K562 (cell line): ENCODE data around the gene MLLT6. TPM values are rescaled to one million over a fixed set of nuclear protein-coding genes. Genes with fewer than 3 reads are reported as not detected.
A peak's percentile ranks its signal among the peaks of the same experiment; 100 is the strongest.

Experiments
- ATAC-seq: fragments of 200-7000 bp; cut with Tn5 transposase; 3 replicates; pipeline ENCODE4 v1.9.1; 2020; ENCODE audit warnings: moderate library complexity
- BruUV-seq: library from RNA; stranded (reverse); fragments of 400-500 nt; replicated peaks from 2 replicates; lab custom pipeline; 2021; lab: Mats Ljungman, UMichigan
- CTCF ChIA-PET: fragments of 300-600 bp; formaldehyde crosslinking; extraction: SDS; loops from one replicate; lab custom pipeline; 2021; ENCODE audit warnings: low intra/inter-chr PET ratio; lab: Yijun Ruan, JAX
- POLR2A ChIA-PET: fragments of 300-600, 350-650 bp; sonication (Branson Sonifier 250); formaldehyde crosslinking; extraction: SDS; loops from one replicate; lab custom pipeline; 2021; ENCODE audit warnings: antibody characterized with exemption, inconsistent platforms; lab: Yijun Ruan, JAX
- DNase-seq, 4 experiments: peaks; one replicate each; pipeline versions ENCODE4 v3.0.0 to v3.0.0-alpha.2; 2011 to 2018; ENCODE audit warnings: low spot score in 3 of 4, mixed read lengths in 3 of 4; ENCODE audit errors: extremely low read depth in 1 of 4
- FAIRE-seq: peaks from 2 replicates; lab custom pipeline; 2011; peaks lifted over from hg19 to GRCh38; lab: Jason Lieb, UNC
- H2AFZ ChIP-seq: 2 replicates; pipeline ENCODE4 v1.6.0; 2011; ENCODE audit warnings: low read depth, low read length, control low read depth, inconsistent platforms
- H3K27ac ChIP-seq: fragments of 200-600 bp; 3 replicates; pipeline ENCODE4 v1.8.0; 2011; ENCODE audit warnings: low read depth, mild to moderate bottlenecking, control low read depth, inconsistent platforms, low read length, moderate library complexity, mixed read lengths; ENCODE audit errors: extremely low read depth
- H3K27me3 ChIP-seq, 2 experiments: fragments of 300-600 bp in 1 of 2; 2 replicates in 1 of 2; 3 replicates in 1 of 2; pipeline versions ENCODE4 v1.6.0 to v1.8.0; 2011; ENCODE audit warnings: inconsistent platforms in 2 of 2, low read length in 2 of 2, mild to moderate bottlenecking in 1 of 2, mixed read lengths in 1 of 2, moderate library complexity in 1 of 2; ENCODE audit not compliant: control insufficient read depth in 2 of 2, insufficient read depth in 2 of 2
- H3K36me3 ChIP-seq: fragments of 300-600 bp; 3 replicates; pipeline ENCODE4 v1.8.0; 2011; ENCODE audit warnings: mild to moderate bottlenecking, low read length, inconsistent platforms; ENCODE audit not compliant: control insufficient read depth, insufficient read depth
- H3K4me1 ChIP-seq, 2 experiments: fragments of 200-600 bp in 1 of 2; replicated peaks in 1 of 2; 2 replicates in 1 of 2; 3 replicates in 1 of 2; pipeline versions ENCODE4 v1.5.1 to v1.8.0; 2011; ENCODE audit warnings: inconsistent platforms in 2 of 2, low read length in 2 of 2, mild to moderate bottlenecking in 1 of 2, mixed read lengths in 1 of 2, moderate library complexity in 1 of 2; ENCODE audit not compliant: control insufficient read depth in 2 of 2, insufficient read depth in 2 of 2
- H3K4me2 ChIP-seq: 2 replicates; pipeline ENCODE4 v1.6.1; 2011; ENCODE audit warnings: low read length, control low read depth, inconsistent platforms, mixed read lengths; ENCODE audit not compliant: insufficient read depth
- H3K4me3 ChIP-seq: fragments of 200-600 bp; sonication (generic), shearing (Covaris generic); 2 replicates; pipeline ENCODE4 v1.5.1; 2016; ENCODE audit warnings: control low read depth, inconsistent platforms
- H3K79me2 ChIP-seq: fragments of 200-600 bp; 3 replicates; pipeline ENCODE4 v1.8.0; 2011; ENCODE audit warnings: low read length, inconsistent platforms; ENCODE audit not compliant: control insufficient read depth, insufficient read depth
- H3K9ac ChIP-seq, 2 experiments: 2 replicates each; pipeline versions ENCODE4 v1.6.0 to v1.6.1; 2011; ENCODE audit warnings: low read depth in 2 of 2, low read length in 2 of 2, control low read depth in 1 of 2, inconsistent platforms in 1 of 2, mild to moderate bottlenecking in 1 of 2, mixed read lengths in 1 of 2; ENCODE audit not compliant: insufficient read depth in 1 of 2
- H3K9me1 ChIP-seq: one replicate; pipeline ENCODE4 v1.6.0; 2011; ENCODE audit warnings: inconsistent platforms, mild to moderate bottlenecking, low read length, moderate library complexity; ENCODE audit not compliant: control insufficient read depth, insufficient read depth
- H3K9me3 ChIP-seq: replicated peaks from 2 replicates; pipeline ENCODE4 v1.5.1; 2011; ENCODE audit warnings: low read depth, low read length, inconsistent platforms; ENCODE audit not compliant: control insufficient read depth, insufficient read depth
- H4K20me1 ChIP-seq: replicated peaks from 2 replicates; pipeline ENCODE4 v1.6.1; 2011; ENCODE audit warnings: low read length, inconsistent platforms, mixed read lengths; ENCODE audit not compliant: control insufficient read depth, insufficient read depth
- POLR2G ChIP-seq: fragments of 200-400 bp; formaldehyde crosslinking; IDR thresholded peaks from 2 replicates; pipeline ENCODE4 v1.6.1; 2017; ENCODE audit warnings: low read depth, mild to moderate bottlenecking, antibody characterized with exemption, low read length, moderate library complexity
- ZBTB17 ChIP-seq: fragments of 450-650 bp; formaldehyde crosslinking; IDR thresholded peaks from 2 replicates; pipeline ENCODE4 v1.4.0; 2020; ENCODE audit warnings: mild to moderate bottlenecking
- WGBS: fragments of 100-300 bp; shearing (Covaris generic); methylation state at CpG from one replicate; pipeline ENCODE4 v1.1.6; 2016; ENCODE audit warnings: low coverage, mixed read lengths; ENCODE audit not compliant: insufficient coverage; ENCODE audit errors: missing lambda C conversion rate; 5-methylcytosine and 5-hydroxymethylcytosine counted together
- in situ Hi-C: fragments of 300-500 bp; cut with MboI; formaldehyde crosslinking; loops from 4 replicates; pipeline ENCODE4 v1.15.0; 2018; ENCODE audit warnings: inconsistent platforms, mixed read lengths
- intact Hi-C: fragments of 100-400 bp; cut with micrococcal nuclease; formaldehyde crosslinking; loops from 2 replicates; pipeline ENCODE4 v1.14.2; 2022
- polyA plus RNA-seq, 8 experiments: library from polyadenylated mRNA; depleted of rRNA in 4 of 8; stranded (reverse) in 5 of 8; unstranded in 3 of 8; fragments of >200 nt; fragmentation: Nextera tagmentation in 2 of 8; fragmentation: Illumina TruSeq in 1 of 8; extraction: Ambion mirVana in 2 of 8; extraction: Trizol in 1 of 8; gene quantifications; 2 replicates each; pipeline versions ENCODE4 v1.2.1 to v1.2.3, GENCODE V29; 2011 to 2014; ENCODE audit warnings: inconsistent platforms in 1 of 8, missing spikeins in 1 of 8
- total RNA-seq, 7 experiments: library from RNA; depleted of rRNA in 6 of 7; stranded (reverse); fragments of >200 nt in 6 of 7; fragmentation: Illumina TruSeq in 2 of 7; extraction: Trizol in 2 of 7; gene quantifications; 2 replicates each; pipeline versions ENCODE4 v1.2.1 to v1.2.3, GENCODE V29; 2011 to 2021; ENCODE audit warnings: low replicate concordance in 1 of 7
- TF ChIP-seq, protein P1 (sequence below), 2 experiments: fragments of 250-450 bp in 1 of 2; fragments of 450-650 bp in 1 of 2; sonication (Bioruptor Pico) in 1 of 2; IDR thresholded peaks; 2 replicates each; pipeline versions ENCODE4 v1.6.1 to v1.8.0; 2016 to 2021; ENCODE audit warnings: mild to moderate bottlenecking in 2 of 2, moderate library complexity in 2 of 2, missing compliant biosample characterization in 1 of 2, missing genetic modification characterization in 1 of 2
- TF ChIP-seq, protein P2 (sequence below): sonication (generic); formaldehyde crosslinking; IDR thresholded peaks from 2 replicates; pipeline ENCODE4 v1.8.1; 2023; ENCODE audit warnings: mild to moderate bottlenecking, missing genetic modification reagents

The MLLT6 gene
- total and polyA plus RNA-seq, 9 of the 15 experiments (the other 6 are each of a cell fraction or from before 2014, with no cell fraction given) = 3.1 to 71.7 (median 30.0) TPM

DNA sequence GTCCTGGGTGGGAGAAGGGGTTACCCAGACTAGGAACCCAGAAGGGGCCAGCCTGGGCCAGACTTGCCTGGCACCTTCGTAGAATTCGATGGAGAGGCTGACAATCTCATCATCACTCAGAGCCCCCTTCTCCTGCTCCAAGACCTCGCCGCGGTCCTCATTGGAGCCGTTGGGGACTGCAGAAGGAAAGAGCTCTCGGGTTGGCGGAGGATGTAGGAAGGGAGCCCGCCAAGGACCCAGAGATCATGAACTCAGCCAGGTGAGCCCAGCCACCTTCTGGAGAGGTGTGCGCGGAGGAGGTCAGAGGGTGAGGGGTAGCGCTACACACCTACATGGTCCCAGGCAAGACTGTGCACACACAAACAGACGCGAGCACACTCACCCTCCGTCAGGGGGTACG lies 33.6 kb downstream of the MLLT6 start:
- Histone ChIP-seq H2AFZ (no peak overlapping the region), H3K27ac (no peak overlapping the region), H3K4me2 (no peak overlapping the region), H3K9me1 (peaks cover 3% of the 10 kb centered on the region), H4K20me1 (peaks cover 7% of the 10 kb centered on the region; the same call in 1 of the 2 replicates), H3K4me3 (no peak overlapping the region), H3K36me3 (peaks cover 65% of the 10 kb centered on the region; the same call in 2 of the 3 replicates), H3K9ac (no peak overlapping the region)
- WGBS = 96% methylated on average over 14 of the region's 16 CpGs
- intact Hi-C loops (no loop called here), in situ Hi-C loops (no loop called here)
- ChIA-PET CTCF (no interaction called here), POLR2A (no interaction called here)
- FAIRE-seq = no peak
- TF ChIP-seq, protein P1, sequence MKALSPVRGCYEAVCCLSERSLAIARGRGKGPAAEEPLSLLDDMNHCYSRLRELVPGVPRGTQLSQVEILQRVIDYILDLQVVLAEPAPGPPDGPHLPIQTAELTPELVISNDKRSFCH (CRISPR knock-in tag; IDR thresholded peaks at IDR 0.05) = no peak
- TF ChIP-seq, protein P1 (tag; IDR thresholded peaks at IDR 0.05) = no peak
- TF ChIP-seq ZBTB17 (CRISPR knock-in tag) (no peak), POLR2G (peak; percentile 1; the same call in 1 of the 2 replicates)
- TF ChIP-seq, protein P2, sequence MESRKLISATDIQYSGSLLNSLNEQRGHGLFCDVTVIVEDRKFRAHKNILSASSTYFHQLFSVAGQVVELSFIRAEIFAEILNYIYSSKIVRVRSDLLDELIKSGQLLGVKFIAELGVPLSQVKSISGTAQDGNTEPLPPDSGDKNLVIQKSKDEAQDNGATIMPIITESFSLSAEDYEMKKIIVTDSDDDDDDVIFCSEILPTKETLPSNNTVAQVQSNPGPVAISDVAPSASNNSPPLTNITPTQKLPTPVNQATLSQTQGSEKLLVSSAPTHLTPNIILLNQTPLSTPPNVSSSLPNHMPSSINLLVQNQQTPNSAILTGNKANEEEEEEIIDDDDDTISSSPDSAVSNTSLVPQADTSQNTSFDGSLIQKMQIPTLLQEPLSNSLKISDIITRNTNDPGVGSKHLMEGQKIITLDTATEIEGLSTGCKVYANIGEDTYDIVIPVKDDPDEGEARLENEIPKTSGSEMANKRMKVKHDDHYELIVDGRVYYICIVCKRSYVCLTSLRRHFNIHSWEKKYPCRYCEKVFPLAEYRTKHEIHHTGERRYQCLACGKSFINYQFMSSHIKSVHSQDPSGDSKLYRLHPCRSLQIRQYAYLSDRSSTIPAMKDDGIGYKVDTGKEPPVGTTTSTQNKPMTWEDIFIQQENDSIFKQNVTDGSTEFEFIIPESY = peak; percentile 49; the same call in 1 of the 2 replicates
- TF ChIP-seq, all 486 proteins: peak for 2
- Histone ChIP-seq H3K79me2 (peaks cover 25% of the 10 kb centered on the region), H3K27me3 (no peaks in the 10 kb centered on the region), H3K9me3 (no peaks in the 10 kb centered on the region), H3K4me1 (peaks cover 2 to 35% of the 10 kb centered on the region in 2 experiments; a peak in 3 of 5 replicates)
- BruUV-seq = no TSS peak
- DNase-seq (no peak), ATAC-seq (no peak)
